Tibial artery (tissue), 4 donors: ENCODE results near the gene C5AR1.

Experiments used
- DNase-seq, 2 donors: peaks; one replicate each; pipeline ENCODE4 v3.0.0-alpha.2; 2019
- H3K27ac ChIP-seq, 2 donors: fragments of 200-600 bp; sonication (generic) in 1 of 2; 1 replicate in 1 of 2; 2 replicates in 1 of 2; pipeline ENCODE4 v1.5.1; 2018 to 2019; ENCODE audit warnings: mild to moderate bottlenecking in 1 of 2
- H3K27me3 ChIP-seq, 2 donors: fragments of 200-600 bp; sonication (generic) in 1 of 2; one replicate each; pipeline versions ENCODE4 v1.5.1 to v1.6.0; 2016 to 2019
- H3K36me3 ChIP-seq, 3 donors: fragments of 200-600 bp; sonication (generic) in 2 of 3; one replicate each; pipeline ENCODE4 v1.5.1; 2016 to 2019; ENCODE audit warnings: mild to moderate bottlenecking in 2 of 3
- H3K4me1 ChIP-seq, 4 donors: fragments of 200-600 bp; sonication (generic) in 2 of 4; 1 replicate in 3 of 4; 2 replicates in 1 of 4; pipeline ENCODE4 v1.5.1; 2016 to 2019
- H3K4me3 ChIP-seq, 2 donors: fragments of 200-600 bp; sonication (generic) in 1 of 2; 1 replicate in 1 of 2; 2 replicates in 1 of 2; pipeline ENCODE4 v1.5.1; 2018 to 2019; ENCODE audit warnings: mild to moderate bottlenecking in 2 of 2
- H3K9me3 ChIP-seq, 3 donors: fragments of 200-600 bp; sonication (generic) in 1 of 3; one replicate each; pipeline ENCODE4 v1.5.1; 2016 to 2019
- CTCF ChIP-seq, 2 experiments: fragments of 200-600 bp in 1 of 2; fragments of 450-650 bp in 1 of 2; IDR thresholded peaks; one replicate each; pipeline ENCODE4 v1.5.1; 2017 to 2019; ENCODE audit warnings: antibody characterized with exemption in 2 of 2, mild to moderate bottlenecking in 1 of 2, moderate library complexity in 1 of 2
- intact Hi-C: fragments of 100-400 bp; cut with DNase I; formaldehyde crosslinking; loops from one replicate; pipeline ENCODE4 v1.15.0; 2023; ENCODE audit warnings: low total_unique reads

The C5AR1 gene

GRCh38 chr19:47370045-47370611, 60.5 kb downstream of the C5AR1 start:
- no peak for DNase-seq
- peaks cover 45 to 94% (median 81%) of the 10 kb centered on the region in 3 donors for H3K36me3 ChIP-seq
- no peak overlapping the region for H3K4me3 ChIP-seq
- intact Hi-C loops, result no loop called here
- no peaks in the 10 kb centered on the region for H3K9me3 ChIP-seq
- H3K27ac ChIP-seq, result no peak overlapping the region
- no peaks in the 10 kb centered on the region for H3K4me1 ChIP-seq
- H3K27me3 ChIP-seq, result no peaks in the 10 kb centered on the region
- TF ChIP-seq CTCF (IDR thresholded peaks at IDR 0.05), result no peak

GRCh38 chr19:47371261-47371660, 61.6 kb downstream of the C5AR1 start:
- no peaks in the 10 kb centered on the region for H3K27me3 ChIP-seq
- intact Hi-C loops, result no loop called here
- H3K9me3 ChIP-seq, result no peaks in the 10 kb centered on the region
- H3K36me3 ChIP-seq, result peaks cover 46 to 94% (median 84%) of the 10 kb centered on the region in 3 donors
- no peak overlapping the region for H3K4me3 ChIP-seq
- no peaks in the 10 kb centered on the region for H3K4me1 ChIP-seq
- no peak for TF ChIP-seq CTCF (IDR thresholded peaks at IDR 0.05)
- no peak overlapping the region for H3K27ac ChIP-seq
- no peak for DNase-seq
